NCI-H526 treated with DMSO at 0.1 percent for 48 hours (cell line): Measurements from ENCODE around the gene CSNK2A1.
A peak's percentile ranks its signal among the peaks of the same experiment; 100 is the strongest.

ENCODE experiments used
- DNase-seq: peaks from one replicate; lab custom pipeline; 2025; lab: John Stamatoyannopoulos, UW

CSNK2A1 gene

DNA sequence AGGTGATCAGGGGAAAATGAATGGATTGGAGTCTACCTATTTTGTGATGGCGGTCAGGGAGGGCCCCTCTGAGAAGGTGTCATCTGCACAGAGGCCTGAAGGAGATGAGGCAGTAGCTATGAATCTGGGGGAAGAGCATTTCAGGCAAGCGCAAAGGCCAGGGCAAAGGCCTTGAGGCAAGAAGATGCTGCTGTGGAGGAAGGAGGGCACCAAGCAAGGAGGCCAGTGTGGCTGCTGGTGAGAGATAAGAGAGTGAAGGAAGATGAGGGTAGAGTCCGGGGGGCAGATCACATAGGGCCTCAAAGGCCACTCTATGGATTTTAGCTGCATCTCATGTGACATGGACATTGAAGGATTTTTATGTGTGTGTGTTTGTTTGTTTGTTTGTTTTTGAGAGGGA, 20.6 kb upstream of the CSNK2A1 start:
- no peak for DNase-seq

DNA sequence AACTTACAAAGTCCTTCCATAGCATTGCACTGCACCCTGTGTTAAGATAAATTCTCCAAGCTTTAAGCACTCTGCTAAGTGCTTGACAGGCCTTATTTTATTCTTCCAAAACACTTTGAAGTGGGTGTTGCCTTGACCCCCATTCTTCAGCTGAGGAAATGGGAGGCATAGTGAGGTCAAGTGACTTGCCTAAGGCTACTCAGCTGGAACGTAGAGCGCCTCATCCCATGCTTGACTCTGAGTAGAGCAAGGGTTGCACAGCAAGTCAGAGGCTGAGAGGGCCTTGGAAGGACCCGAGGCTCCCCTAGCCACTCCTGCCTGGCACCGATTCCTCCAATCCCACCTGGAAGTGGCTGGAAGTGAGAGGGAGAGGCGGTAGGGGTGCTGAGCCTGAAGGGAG, 19.6 kb upstream of the CSNK2A1 start:
- DNase-seq = no peak

DNA sequence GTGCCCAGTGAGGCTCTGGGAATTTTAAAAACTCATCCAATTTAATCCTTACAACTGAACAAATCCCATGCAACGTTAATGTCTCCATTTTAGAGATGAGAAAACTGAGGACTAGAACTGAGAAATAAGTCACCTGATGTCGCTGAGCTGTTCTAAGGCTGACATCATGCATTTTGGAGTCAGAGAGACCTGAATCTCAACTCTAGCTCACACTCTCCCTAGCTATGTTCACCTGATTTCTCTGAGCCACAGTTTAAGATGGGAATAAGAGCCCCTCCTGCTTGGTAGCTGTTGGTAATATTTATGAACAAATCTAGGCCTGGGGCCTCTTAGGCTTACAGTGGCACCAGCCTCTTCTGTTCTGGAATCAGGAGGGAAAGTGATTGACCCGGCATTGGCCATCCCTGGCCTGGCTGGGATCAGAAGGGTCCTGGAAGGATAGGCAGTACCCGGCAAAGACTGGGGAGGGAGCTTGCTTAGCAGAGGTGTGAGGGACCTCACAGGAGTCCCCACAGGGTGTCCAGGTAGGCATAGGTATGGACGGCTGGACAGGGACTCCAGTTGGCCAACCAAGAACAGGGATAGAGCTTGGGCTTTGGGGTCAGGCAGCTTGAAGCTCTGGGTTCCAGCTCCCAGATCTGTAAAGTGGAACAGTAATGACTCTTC, 18.8 kb upstream of the CSNK2A1 start:
- DNase-seq = no peak

DNA sequence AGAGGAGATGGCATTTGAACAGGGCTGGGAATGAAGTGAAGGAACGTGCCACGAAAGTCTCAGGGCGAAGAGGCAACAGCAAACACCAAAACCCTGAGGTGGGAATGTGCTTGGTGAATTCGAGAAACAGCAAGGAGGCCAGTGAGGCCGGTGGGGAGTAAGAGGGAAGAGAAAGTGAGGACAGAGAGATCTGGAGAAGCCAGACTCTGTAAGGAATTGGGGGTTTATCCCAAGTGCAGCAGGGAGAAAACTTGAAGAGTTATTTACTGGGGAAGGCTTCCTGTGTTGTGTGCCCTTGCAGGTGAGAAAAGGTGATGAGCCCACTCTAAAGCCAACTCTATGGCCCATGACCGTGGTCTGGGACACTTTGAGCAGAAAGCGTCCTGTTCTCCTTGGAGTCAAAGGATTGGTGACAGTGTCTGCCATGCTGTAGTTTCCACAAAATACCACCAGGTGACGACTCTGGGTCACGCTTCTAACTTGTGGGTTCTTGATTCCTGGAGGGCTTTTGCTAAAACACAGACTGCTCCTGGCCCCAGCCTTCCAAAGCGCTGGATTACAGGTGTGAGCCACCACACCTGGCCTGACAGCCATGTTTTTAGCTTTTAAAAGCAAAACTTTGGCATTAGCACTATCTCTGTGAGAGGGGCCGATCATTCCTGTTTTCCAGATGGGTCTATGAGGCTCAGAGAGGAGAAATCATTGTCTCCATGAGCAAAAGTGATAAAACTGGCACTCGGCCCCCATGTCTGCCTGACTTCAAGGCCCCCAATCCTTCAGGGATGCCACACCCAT, 18.0 kb upstream of the CSNK2A1 start:
- peak; percentile 67 for DNase-seq

DNA sequence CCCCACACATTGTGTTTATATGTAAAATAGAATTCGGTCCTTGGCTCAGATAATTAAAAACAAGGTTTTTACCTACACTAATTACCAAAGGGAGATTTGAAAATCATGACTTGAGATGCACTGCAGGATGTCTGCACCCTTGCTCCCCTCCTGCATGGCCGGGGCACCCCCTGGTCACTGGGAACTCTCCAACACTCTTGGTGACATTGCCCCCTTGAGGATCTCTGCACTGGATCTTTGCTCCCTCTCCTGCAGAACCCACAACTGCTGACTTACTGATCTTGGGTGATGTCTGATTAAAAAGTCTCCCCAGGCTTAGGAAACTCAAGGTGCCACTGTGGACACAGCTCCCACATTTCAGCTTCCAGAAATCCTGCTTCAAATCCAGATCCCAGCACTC, 17.1 kb upstream of the CSNK2A1 start:
- no peak for DNase-seq

DNA sequence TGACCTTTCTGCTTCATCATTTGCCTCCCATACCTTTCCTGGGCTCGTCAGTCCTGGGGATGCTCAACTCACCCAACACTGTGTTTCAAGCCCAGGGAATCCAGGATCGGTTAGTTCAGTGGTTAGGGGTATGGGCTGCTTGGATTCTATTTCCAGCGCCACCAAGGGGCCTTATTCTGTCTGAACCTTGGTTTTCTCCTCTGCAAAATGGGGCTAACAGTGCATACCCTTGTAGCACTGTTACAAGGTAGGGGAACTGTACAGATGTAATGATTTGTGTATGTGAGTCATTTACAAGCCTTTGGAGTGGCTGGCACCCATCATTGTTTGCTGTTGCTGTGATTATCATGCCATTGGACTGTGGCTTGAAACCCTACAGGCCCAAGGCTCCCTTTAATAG, 14.5 kb upstream of the CSNK2A1 start:
- no peak for DNase-seq

DNA sequence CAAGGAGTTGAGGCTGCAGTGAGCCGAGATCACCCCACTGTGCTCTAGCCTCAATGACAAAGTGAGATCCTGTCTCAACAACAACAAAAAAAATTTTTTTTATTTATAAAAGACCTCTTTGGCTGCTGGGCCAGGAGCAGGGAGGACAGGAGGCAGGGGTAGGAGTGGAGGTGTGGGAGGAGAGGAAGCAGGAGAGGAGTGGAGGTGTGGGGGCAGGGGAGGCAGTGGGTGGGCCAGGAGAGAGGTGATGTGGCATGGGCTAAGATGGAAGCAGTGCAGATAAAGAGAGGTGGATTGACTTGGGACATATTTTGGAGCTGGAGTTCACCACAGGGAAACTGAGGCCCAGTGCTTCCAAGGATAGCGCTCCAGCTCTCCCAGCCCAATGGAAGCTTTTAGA, 13.4 kb upstream of the CSNK2A1 start:
- DNase-seq = no peak

DNA sequence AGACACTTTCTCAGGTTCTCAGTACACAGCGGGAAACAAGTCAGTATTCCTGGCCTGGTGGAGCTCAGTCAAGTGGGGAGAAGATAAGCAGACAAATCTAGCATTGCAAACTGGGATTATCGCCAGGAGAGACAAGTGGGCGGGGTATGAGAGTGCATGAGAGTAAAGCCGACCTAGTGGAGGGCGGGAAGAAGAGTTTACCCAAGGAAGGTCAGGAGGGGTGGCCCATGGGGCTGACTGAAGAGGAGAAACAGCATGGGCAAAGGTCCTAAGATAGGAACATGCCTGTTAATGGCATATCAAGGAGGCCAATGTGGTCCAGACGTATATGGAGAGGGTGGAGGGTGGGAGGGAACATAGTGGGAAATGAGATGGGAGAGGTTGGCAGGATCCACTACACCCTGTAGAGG, 12.4 kb upstream of the CSNK2A1 start:
- DNase-seq = no peak

DNA sequence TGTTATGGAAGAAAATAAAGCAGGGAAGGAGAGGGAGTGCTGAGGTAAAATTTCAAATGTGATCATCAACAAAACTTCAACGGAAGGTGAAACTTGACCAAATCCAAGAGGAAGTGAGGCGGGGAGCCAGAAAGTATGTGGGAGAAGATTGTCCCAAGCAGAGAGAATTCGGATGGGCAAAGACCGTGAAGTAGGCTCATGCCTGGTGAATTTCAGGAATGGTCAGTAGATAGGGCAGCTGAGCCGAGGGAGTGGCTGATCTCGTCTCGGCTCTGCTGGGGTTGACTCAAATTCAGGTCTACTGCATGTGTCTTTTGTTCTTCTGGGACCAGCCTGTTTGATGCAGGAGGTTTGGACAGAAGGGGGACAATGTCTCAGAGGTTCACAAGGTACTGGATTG, 7.0 kb upstream of the CSNK2A1 start:
- DNase-seq = no peak

DNA sequence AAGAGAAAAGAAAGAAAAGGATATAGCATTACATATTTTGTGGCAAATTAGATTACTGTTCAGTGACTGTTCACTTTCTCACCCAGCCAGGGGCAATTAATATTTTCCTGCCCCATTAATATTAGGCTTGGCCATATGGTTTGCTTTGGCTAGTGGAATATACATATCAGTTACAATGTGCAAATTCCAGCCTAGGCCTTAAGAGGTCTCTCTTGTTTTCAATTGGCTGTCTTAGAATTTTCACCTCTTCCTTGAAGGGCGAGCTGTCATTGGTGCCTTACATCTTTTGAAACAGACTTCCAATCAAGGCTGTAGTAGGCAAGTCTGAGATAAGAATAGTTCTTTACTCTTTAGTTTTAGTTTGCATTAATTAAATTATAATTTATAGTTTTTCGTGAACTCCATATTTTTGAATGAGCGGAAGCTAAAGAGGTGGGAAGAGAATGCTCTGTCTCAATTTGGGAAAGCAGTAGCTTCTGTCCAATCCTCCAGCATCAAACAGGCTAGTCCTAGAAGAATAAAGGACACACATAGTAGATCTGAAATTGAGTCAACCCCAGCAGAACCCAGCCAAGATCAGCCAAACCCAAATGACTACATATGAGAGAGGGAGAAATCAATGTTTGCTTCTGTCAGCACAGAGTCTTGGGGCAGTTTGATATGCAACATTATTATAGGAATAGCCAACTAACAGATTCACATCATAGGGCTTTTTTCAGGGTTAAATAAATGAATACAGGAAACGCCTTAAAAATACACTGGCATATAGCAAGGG, 6.3 kb upstream of the CSNK2A1 start:
- DNase-seq = no peak

DNA sequence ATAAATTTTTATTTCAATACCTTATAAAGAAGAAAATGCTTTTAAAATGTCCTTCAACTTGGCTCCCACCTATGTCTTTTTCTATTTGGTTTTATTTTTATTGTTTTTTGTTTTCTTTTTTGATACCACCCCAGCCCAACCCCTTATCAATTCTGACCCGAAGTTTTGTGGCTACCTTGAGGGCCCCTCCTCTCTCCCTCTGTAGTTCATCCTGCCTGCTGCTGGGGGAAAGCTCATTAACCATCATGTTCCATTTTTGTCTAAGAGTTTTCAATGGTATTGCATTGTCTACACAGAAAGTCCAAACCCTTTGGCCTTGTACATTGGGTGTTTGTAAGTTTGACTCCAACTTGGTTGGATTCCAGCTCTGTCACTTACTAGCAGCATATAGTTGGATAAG, 5.3 kb upstream of the CSNK2A1 start:
- no peak for DNase-seq

DNA sequence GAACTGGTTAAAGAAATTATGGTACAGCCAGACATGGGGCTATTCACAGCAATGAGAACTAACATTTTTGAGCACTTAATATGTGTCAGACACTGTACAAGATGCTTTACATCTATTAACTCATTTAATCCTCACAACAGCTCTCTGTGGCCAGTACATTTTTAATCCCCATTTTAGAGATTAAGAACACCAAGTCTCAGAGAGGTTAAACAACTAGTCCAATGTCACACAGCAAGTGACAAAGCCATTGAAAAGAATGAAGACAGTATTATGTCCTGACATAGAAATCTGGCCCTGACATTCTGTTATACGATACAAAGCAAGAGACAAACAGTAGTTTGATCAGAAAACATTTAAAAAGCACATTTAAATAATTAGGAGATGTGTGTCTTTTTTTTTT, 3.8 kb upstream of the CSNK2A1 start:
- no peak for DNase-seq

DNA sequence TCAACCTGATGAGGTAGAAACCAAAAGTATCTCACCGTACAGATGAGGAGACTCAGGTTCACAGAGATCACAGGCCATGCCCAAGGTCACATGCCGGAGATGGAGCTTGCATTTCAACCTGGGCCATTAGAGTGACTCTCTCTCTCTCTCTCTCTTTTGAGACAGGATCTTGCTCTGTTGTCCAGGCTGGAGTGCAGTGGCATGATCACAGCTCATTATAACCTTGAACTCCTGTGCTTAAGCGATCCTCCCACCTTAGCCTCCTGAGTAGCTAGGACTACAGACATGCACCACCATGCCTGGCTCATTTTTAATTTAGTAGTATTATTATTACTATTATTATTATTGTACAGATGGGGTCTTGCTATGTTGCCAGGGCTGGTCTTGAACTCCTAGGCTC, 2.8 kb upstream of the CSNK2A1 start:
- no peak for DNase-seq

DNA sequence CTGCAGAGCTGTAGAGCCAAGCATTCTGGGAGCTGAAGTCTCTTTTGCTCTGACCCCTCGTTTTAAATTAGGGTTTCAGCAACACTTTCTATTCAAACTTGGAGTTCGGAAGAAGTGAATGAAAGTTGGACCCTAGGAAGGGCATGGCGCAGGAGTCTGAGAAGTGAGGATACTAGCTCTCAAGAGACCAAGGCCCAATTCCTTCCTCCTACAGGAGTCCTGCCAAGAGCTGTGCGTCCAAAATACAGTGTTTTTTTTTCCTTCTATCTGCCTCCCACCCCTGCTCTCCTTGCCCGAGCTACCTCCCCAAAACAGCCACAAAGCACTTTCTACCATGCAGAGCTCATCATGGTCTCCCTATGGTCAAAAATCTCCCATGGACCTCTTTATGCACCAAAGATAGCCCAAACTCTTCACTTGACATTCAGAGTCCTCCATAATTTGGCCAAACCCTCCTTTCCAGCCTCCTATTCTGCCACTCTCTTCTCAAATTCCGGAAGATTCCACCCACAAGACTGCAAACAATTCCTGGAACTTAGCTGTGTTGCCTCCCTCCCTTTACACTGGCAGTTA, 649 bp upstream of the CSNK2A1 start:
- DNase-seq = no peak

DNA sequence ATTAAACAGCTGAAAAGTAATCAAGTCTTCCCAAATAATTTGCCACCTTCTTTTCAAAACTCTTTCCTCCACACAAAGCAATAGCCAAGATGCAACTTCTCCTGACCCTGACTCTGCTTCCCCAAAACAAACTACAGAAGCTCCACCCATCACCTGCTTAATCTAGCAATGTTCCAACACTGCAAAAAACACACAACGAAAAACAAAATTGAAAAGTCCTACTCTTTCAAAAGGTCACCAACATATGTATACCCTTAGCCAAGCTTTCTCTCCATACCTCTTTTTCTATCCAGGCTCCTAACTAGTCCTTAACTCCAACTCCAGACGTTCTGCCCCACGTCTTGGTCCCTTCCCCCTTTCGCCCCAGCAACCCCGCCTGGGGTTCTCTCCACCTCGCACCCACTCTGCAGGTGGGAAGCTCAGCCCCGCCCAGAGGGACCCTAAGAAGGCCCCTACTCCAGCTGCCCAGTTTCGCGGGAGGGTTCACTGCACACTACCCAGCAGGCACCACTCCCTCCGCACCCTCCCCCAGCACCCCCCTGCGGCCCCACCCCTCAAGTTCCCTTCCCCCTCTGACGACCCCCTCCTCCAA, 717 bp downstream of the CSNK2A1 start:
- peak; percentile 26 for DNase-seq

DNA sequence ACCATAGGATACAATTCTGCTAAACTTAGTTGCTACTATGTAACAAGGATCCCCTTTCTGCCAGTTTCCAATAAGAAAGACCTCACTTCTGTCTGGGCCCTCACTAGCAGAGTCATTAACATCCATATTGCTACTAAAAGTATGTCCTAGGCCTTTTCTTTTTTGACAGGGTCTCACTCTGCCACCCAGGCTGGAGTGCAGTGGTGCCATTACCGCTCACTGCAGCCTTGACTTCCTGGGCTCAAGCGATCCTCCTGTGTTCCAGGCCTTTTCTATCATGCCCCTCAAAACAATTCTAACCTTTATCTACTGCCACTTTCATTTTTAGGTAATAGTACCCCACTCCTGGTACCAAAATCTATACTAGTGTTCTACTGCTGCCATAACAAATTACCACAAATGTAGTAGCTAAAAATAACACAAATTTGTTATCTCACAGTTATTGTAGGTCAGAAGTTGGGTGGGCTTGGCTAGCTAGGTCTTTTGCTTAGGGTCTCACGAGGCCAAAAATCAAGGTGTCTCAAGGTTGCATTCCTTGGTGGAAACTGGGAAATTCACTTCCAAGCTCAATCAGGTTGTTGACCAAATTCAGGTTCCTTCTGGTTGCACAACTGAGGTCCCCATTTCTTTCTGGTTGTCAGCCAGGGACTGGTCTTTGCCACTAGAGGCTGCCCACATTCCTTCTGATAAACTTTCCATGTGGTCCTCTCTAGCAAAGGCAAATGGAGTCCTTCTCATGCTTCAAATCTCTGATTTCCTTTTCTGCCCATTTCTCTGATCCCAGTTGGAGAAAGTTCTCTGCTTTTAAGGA, 3.0 kb downstream of the CSNK2A1 start:
- DNase-seq = no peak

DNA sequence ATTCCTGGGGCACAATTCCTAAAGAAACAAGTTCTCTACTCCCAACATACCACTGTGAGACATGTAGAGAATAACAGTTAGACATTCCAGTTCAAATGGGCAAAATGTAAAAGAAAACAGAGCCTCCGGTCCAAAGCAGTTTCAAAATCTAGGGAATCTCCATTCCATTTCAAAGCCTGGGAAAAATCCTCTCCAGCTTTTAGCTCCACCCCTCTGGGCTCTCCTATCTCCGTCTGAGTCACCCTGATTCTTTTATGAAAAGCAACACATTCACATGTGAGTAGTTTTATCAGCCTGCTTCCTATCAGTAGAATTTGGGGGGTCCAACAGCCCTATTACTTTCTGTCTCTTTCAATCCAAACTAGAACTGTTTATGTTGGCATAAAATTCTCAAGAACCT, 3.7 kb downstream of the CSNK2A1 start:
- DNase-seq = no peak

DNA sequence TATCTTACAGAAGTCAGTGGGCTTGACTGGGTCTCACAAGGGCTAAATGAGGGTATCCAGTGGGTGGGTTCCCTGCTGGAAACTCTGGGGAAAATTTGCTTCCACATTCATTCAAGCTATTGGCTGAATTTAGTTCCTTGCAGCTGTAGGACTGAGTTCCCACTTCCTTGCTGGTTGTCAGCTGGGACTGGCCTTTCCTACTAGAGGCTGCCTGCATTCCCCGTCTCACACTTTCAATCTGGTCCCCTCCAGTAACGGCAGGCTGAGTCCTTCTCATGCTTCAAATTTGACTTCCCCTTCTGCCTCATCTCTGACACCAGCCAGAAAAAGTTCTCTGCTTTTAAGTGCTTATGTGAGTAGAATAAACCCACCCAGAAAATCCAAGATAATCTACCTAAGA, 4.4 kb downstream of the CSNK2A1 start:
- DNase-seq = no peak

DNA sequence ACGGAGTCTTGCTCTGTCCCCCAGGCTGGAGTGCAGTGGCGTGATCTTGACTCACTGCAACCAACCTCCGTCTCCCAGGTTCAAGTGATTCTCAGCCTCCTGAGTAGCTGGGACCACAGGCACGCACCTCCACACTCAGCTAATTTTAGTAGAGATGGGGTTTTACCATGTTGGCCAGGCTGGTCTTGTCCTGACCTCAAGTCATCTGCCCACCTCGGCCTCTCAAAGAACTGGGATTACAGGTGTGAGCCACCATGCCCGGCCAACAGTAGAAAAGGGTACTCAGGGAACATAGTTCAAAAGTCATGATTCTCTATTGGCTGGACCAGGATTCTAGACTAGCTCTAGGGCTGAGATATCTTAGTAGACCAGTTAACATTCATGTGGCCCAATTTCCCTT, 5.6 kb downstream of the CSNK2A1 start:
- DNase-seq = no peak

DNA sequence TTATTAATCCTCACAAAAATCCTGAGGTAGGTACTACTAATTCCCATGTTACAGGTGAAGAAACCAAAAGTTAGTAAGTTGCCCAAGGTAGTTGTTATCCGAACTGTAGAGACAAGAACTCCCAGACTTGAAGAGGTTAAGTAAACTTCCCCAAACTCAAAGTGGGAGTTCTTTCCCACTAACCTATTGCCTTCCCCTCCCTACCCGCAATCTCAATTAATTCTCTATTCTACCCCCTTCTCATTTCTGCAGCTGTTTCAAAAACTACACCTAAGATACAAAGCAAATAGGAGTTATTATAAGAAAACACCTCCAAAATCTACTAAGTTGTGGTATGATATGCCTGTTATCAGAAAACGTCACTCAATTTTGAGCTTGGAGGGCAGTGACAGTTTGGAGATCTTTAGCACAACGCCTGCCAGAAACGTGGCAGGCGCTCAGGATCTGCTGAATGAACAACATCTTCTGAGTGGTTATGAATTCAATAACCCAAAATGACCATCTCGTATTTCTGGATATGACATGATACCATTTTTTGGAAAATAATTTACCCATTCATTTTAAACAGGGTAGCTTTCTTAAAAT, 7.1 kb downstream of the CSNK2A1 start:
- DNase-seq = no peak

DNA sequence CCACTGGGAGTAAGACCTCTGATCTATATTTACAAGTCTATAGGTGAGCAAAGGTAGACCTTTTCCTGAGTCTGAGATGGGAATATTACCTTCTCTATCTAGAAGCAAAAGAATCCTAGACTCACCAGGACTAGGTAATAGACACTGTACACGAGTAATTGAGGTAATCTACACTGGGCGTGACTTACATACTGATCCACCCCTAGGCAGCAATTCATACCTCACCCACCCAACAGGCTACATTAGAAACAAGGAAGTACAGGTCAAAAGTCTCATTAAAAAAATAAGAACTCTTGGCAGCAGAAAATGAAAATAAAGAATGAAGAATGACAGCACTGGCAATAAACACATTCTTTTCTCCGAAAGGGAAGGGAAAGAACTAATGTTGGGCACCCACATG, 7.6 kb downstream of the CSNK2A1 start:
- DNase-seq = no peak
